ENCODE measurements around the gene OMP.

Gene OMP

DNA sequence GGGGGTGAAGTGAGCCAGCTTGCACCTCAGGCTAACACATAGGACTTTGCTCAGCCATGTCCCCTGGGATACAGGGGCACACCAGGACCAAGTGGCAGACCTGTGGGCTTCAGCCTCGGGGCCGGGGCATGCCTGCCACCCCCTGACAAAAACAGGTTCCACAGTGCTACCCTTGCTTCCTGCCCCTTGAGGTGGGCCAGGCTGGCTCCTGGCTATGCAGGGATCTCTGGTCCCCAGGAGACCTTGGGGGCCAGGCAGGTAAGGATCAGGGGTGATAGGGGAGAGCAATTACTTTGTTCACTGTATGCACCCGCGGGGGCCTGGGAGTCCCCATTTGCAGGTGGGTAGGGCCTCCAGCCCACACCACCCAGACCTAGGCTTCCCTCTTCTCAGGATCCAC, 23.1 kb downstream of the OMP start:
- Histone ChIP-seq H3K27ac (replicated peaks) (no peak overlapping the region), H3K4me3 (replicated peaks; ENCODE audit: insufficient read depth, low read length) (no peak overlapping the region), H3K27me3 (ENCODE audit: insufficient read depth, poor library complexity, severe bottlenecking) (no peaks in the 10 kb centered on the region)
- DNase-seq (ENCODE audit: low read depth in 1 of 2, low spot score in 1 of 2) = no peak
- TF ChIP-seq, protein P1, sequence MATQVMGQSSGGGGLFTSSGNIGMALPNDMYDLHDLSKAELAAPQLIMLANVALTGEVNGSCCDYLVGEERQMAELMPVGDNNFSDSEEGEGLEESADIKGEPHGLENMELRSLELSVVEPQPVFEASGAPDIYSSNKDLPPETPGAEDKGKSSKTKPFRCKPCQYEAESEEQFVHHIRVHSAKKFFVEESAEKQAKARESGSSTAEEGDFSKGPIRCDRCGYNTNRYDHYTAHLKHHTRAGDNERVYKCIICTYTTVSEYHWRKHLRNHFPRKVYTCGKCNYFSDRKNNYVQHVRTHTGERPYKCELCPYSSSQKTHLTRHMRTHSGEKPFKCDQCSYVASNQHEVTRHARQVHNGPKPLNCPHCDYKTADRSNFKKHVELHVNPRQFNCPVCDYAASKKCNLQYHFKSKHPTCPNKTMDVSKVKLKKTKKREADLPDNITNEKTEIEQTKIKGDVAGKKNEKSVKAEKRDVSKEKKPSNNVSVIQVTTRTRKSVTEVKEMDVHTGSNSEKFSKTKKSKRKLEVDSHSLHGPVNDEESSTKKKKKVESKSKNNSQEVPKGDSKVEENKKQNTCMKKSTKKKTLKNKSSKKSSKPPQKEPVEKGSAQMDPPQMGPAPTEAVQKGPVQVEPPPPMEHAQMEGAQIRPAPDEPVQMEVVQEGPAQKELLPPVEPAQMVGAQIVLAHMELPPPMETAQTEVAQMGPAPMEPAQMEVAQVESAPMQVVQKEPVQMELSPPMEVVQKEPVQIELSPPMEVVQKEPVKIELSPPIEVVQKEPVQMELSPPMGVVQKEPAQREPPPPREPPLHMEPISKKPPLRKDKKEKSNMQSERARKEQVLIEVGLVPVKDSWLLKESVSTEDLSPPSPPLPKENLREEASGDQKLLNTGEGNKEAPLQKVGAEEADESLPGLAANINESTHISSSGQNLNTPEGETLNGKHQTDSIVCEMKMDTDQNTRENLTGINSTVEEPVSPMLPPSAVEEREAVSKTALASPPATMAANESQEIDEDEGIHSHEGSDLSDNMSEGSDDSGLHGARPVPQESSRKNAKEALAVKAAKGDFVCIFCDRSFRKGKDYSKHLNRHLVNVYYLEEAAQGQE (IDR thresholded peaks at IDR 0.05; ENCODE audit: insufficient replicate concordance, low read depth) = no peak
- TF ChIP-seq GABPA (IDR thresholded peaks at IDR 0.05; ENCODE audit: low read depth) (no peak), SPI1 (IDR thresholded peaks at IDR 0.05; ENCODE audit: borderline replicate concordance, low read depth) (no peak), POLR2AphosphoS5 (IDR thresholded peaks at IDR 0.05; ENCODE audit: low read depth) (no peak)
- TF ChIP-seq, protein P2, sequence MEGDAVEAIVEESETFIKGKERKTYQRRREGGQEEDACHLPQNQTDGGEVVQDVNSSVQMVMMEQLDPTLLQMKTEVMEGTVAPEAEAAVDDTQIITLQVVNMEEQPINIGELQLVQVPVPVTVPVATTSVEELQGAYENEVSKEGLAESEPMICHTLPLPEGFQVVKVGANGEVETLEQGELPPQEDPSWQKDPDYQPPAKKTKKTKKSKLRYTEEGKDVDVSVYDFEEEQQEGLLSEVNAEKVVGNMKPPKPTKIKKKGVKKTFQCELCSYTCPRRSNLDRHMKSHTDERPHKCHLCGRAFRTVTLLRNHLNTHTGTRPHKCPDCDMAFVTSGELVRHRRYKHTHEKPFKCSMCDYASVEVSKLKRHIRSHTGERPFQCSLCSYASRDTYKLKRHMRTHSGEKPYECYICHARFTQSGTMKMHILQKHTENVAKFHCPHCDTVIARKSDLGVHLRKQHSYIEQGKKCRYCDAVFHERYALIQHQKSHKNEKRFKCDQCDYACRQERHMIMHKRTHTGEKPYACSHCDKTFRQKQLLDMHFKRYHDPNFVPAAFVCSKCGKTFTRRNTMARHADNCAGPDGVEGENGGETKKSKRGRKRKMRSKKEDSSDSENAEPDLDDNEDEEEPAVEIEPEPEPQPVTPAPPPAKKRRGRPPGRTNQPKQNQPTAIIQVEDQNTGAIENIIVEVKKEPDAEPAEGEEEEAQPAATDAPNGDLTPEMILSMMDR (IDR thresholded peaks at IDR 0.05; ENCODE audit: insufficient read depth, low read length) = no peak

DNA sequence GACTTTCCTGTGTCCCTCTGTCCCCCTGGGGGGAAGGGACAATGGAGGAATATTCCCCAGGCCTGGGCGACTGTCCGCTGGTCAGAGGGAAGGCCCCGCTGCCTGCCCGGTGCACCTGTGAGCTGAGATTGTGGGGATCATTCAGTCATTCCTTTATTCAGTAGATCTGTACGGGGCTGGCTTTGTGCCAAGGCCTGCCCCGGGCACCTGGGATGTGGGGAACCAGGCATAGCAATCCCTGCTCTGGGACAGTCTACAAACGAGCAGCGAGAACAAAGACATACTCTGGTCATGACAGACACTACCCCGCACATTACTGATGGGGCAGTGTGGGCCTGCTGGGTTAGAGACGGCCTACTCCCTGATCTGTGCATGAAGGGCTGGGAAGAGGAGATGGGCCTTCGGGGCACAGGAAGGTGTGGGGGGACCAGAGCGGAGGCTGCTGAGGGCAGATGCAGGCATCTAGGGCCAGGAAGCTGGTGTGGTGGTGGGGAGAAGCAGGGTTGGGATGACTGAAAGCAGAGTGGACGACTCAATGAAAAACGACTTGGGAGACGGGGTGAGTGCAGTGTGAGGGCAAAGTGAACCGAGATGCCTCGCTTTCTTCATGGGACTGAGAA, 23.6 kb downstream of the OMP start:
- no peak overlapping the region for H3K4me3 ChIP-seq (replicated peaks; ENCODE audit: insufficient read depth, low read length)
- no peak for DNase-seq (ENCODE audit: low read depth in 1 of 2, low spot score in 1 of 2)
- TF ChIP-seq POLR2AphosphoS5 (IDR thresholded peaks at IDR 0.05; ENCODE audit: low read depth) = no peak
- TF ChIP-seq, protein P2 (IDR thresholded peaks at IDR 0.05; ENCODE audit: insufficient read depth, low read length) = no peak
- TF ChIP-seq, protein P1 (IDR thresholded peaks at IDR 0.05; ENCODE audit: insufficient replicate concordance, low read depth) = no peak
- no peak for TF ChIP-seq SPI1 (IDR thresholded peaks at IDR 0.05; ENCODE audit: borderline replicate concordance, low read depth)
- TF ChIP-seq GABPA (IDR thresholded peaks at IDR 0.05; ENCODE audit: low read depth) = no peak
- H3K27me3 ChIP-seq (ENCODE audit: insufficient read depth, poor library complexity, severe bottlenecking) = no peaks in the 10 kb centered on the region
- no peak overlapping the region for H3K27ac ChIP-seq (replicated peaks)

DNA sequence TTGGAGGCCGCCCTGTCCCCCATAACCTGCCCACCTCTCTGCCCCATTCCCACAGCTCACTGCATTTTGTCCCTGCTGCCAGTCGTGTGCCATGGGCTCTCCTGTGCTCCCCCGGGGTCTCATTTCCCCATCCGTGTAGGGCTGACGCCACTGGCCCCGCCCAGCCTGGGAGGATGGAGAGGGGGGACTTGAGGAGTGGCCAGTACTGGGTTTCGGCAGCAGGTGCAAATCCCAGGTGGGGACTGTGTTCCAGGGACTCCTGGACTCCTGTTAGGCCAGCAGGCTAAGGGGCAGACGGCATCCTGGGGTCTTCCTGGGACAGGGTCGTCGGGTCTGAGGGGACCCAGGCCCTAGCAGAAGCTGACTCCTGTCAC, 24.2 kb downstream of the OMP start:
- Histone ChIP-seq H3K27ac (replicated peaks) (no peak overlapping the region), H3K27me3 (ENCODE audit: insufficient read depth, poor library complexity, severe bottlenecking) (no peaks in the 10 kb centered on the region), H3K4me3 (replicated peaks; ENCODE audit: insufficient read depth, low read length) (peak overlapping the region; percentile 36)
- no peak for DNase-seq (ENCODE audit: low read depth in 1 of 2, low spot score in 1 of 2)
- TF ChIP-seq GABPA (IDR thresholded peaks at IDR 0.05; ENCODE audit: low read depth) = no peak
- no peak for TF ChIP-seq POLR2AphosphoS5 (IDR thresholded peaks at IDR 0.05; ENCODE audit: low read depth)
- no peak for TF ChIP-seq SPI1 (IDR thresholded peaks at IDR 0.05; ENCODE audit: borderline replicate concordance, low read depth)
- TF ChIP-seq, protein P1 (IDR thresholded peaks at IDR 0.05; ENCODE audit: insufficient replicate concordance, low read depth) = no peak
- TF ChIP-seq, protein P2 (IDR thresholded peaks at IDR 0.05; ENCODE audit: insufficient read depth, low read length) = no peak

Measured in HL-60 (cell line).